GM20431 (cell line): ENCODE data around the gene P2RX6.

Source experiments
- in situ Hi-C: fragments of 300-500 bp; cut with MseI, MboI; formaldehyde crosslinking; loops from one replicate; pipeline ENCODE4 v1.15.0; 2020; ENCODE audit warnings: low sequenced_read_pairs; ENCODE audit not compliant: unreplicated experiment

P2RX6 gene

DNA sequence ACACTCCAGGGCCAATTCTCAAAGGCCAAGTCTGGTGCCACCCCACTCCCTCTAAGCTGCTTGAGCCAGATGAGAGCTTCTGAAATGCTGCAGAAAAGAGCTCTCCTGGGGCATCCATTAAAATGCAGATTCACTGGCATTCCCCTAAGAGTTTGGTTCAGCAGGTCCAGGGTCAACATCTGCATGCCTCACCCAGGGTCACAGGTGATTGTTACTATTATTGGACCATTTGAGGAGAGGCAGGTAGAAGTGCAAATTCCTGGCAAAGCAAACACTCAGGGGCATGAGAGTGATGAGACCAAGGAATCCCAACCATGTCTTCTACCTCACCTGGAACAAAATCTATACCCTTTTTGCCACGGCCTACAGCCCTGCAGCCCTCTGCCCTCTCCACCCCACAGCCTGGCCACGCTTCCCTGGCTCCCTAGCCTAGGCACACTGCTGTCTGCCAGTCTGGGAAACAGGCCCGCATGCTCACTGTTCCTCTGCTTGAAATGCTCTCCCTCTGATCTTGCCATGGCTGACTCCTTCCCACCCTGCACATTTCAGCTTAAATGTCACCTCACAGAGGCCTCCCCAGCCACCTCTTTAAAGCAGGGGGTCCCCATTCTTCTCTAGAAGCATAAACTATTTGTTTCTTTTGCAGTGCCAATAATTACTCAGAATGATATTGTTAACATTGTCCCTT, 4.4 kb upstream of the P2RX6 start:
- in situ Hi-C loops: no loop called here

DNA sequence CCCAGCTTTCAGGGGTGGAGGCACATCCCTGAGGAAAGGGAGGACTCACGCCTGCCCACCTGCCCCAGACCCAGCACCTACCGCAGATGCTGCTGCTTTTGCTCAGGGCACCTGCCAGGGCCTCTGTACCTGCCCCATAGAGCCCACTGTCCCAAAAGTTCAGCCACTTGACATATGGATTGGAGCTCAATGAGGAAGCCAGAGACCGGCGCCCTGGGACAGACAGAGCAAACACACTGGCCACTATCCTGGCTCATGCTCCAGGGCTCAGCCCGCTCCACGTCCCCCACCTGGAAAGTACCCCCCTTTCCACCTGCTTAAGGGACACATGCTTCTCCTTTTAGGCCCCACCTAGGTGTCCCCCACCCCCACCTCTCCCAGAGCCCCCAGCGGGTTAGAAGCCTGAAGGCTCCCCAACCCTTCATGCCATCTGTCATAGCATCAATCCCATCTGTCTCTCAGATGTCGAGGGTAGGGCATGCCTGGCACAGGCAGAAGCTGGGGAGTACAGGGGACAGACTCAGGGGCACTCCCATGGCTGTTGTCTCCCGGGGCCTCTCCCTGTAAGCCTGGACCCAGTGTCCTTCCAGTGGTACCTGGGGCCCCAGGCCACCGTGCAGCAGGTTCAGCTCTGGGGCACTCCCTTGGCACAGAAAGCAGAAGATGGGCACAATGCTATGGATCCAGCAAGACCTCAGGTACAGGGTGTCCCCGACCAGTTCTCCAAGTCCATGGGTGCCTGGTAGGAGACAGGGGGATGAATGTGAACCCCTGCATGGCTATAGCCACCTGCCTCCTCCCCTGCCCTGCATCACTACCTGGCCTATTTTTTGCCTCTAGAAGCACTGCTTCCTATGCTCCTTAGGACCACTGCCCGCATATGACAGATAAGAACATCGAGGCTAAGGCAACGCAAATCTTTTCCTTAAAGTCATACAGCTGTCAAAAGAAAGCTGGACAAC, 2.2 kb upstream of the P2RX6 start:
- in situ Hi-C loops: no loop called here

DNA sequence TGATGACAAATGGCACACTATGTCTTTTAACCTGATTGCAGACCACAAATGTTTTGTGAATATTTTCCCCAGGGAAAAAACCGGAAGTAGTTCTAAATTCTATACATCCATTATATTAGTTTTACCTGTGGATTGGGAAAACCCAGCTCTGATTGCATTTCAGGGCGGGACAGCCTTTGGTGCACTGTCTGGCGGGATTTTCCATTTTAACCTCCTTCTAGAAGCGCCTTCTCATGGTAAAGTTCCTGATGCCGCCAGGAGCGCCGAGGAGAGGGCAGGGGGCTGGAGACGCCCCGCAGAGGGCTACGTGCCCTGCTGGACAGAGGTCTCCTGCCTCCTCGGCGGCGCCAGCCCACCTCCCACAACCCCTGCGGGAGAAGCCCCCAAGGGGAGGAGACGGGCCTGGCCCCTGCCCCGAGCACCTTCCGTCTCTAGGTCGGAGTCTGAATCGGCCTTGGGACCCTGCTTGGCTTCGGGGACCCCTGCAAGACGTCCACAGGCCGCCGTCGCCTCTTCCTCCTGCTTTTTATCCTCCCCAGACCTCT, 1.2 kb upstream of the P2RX6 start:
- in situ Hi-C loops: no loop called here

DNA sequence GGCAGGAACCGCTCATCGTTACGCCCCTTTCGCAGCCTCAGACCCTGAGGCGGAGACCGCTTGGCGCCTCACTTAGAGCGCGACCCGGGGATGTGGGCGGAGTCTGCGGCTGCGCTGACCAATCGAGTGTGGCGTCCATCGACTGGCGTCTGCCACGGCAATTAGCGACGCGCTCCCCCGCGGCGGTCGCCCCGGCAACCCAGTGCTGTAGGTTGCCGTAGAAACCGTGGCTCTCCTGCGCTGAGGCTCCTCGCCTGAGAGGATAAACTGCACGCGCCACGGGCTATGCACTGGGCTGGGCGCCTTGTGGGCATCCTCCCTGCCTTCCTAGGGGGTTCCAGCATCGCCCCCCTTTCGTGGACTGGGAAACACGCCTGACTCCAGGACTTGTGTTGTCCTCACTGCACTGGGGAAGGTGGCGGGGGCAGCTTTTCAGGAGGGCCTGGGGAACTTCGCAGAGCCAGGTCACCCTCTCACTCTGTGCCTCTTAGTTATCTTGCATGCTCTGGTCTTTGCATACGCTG, 701 bp upstream of the P2RX6 start:
- in situ Hi-C loops: no loop called here

DNA sequence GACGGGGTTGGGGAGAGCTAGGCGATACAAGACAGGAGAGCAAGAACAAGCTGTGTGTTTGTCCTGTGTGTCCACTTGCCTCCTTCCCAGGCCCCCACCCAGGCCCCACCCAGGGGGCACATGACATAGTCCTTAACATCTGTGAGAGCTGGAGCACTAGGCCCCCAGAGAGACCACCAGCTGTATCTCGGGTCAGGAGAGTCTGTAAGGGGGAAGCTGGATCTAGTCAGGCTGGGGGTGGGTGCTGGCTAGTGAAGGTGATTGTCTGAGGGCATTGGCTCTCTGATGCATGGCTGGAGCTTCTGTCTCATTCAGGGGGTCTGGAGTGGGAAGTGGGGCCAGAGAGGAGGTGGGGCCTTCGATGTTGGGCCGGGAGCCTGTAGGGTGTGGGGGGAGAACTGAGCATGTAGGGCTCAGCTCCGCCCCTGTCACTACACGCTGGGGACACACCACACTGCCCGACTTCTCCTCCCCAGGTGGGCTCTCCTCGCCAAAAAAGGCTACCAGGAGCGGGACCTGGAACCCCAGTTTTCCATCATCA, 571 bp downstream of the P2RX6 start:
- in situ Hi-C loops: no loop called here

DNA sequence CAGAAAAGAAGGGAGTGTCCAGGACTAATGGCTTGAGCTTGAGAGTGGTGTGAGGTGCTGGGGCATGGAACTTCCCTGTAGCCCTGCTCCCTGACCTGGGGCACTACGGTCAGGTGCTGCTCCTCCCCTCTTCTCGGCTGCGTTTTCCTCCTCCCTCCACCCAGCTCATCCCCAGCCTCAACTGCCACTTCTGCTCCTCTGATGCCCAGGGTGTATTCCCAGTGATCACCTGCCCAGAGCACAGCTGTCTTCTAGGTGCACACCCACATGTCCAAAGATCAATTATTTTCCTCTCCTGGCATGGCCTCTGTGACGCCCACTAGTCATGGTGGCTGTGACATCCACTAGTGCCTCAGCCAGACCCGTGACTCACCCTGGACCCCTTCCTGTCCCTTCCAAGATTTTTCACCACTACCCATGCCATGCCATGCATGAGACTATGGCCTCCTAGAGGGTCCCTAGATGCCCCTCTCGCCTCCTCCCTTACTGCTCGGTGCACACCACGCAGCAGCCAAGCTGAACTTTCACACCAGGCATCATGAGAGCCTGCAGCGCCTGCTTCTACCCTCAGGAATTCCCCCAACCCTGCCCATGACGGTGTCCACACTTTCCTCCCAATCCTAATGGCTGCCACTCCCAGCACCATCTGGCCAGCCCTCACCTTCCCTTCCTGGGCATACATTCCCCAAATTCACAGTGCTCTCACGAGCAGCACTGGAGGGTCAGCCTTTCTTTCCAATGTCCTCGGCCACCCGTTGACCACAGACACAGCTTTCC, 1.9 kb downstream of the P2RX6 start:
- in situ Hi-C loops: no loop called here

DNA sequence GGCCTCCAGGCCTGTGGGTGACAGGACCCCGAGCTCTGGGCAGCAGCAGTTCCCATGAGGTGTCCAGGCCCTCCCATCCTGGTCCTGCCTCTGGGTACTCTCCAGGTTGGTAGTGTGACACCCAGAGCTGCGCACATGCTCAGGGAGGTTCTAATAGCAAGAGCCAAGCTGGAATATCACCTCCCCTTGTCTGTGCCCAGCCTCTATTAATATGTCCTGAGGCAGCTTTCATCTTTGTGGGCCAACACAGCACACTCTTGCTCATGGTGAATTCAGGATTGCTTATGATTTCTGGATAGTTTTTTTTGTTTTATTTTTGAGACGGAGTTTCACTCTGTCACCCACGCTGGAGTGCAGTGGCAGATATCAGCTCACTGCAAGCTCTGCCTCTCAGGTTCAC, 3.3 kb downstream of the P2RX6 start:
- in situ Hi-C loops: no loop called here

DNA sequence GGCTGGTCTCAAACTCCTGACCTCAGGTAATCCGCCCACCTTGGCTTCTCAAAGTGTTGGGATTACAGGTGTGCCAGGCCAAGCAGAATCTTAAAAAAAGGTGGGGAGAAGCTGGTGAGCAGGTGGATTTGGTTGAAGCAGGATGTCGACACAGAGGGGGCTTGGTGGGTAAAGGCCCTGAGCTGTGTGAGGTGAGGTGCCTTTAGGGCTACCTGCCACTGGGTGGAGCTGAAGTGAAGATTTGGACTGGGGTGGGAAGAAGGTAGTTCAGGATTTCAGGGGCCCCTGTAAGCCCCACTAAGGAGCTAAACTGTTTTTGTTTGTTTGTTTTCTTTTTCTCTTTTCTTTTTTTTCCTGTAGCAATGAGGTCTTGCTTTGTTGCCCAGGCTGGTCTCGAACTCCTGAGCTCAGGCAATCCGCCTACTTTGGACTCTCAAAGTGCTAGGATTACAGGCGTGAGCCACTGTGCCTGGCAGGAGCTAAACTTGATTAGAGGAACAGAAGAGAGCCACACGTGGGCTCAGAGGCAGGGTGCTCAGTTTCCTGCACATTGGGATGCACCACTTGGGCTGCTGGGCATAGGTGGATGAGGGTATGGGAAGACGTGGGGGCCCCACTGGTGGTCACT, 6.0 kb downstream of the P2RX6 start:
- in situ Hi-C loops: no loop called here

DNA sequence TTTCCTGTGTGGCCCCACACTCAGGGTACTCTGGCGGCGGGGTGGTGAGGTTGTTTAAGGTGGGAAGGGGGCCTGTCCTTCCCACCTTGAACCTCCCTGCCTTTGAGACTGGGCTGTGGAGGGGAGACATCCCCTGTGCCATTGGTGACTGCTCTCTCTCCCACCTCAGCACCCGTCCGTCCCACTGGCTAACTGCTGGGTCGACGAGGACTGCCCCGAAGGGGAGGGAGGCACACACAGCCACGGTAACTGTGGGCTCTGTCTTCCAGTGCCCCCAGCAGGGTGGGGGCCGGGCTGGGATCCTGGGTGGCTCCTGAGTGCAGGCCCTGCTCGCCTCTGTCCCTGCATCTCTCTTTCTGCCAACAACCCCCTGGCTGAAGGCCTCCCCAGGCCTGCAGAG, 7.5 kb downstream of the P2RX6 start:
- in situ Hi-C loops: no loop called here

DNA sequence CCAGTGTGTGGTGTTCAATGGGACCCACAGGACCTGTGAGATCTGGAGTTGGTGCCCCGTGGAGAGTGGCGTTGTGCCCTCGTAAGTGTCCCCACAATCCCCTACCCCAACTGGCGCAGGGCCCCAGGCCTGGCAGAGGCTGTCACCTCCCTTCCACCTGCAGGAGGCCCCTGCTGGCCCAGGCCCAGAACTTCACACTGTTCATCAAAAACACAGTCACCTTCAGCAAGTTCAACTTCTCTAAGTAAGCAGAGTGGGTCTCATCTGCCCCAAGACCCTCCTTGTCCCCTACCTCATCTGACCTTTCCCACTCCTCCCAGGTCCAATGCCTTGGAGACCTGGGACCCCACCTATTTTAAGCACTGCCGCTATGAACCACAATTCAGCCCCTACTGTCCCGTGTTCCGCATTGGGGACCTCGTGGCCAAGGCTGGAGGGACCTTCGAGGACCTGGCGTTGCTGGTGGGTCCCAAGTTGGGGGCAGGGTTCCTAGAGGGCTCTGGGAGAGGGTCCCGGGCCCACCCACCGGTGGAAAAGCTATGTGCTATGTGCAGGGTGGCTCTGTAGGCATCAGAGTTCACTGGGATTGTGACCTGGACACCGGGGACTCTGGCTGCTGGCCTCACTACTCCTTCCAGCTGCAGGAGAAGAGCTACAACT, 8.1 kb downstream of the P2RX6 start:
- in situ Hi-C loops: no loop called here

DNA sequence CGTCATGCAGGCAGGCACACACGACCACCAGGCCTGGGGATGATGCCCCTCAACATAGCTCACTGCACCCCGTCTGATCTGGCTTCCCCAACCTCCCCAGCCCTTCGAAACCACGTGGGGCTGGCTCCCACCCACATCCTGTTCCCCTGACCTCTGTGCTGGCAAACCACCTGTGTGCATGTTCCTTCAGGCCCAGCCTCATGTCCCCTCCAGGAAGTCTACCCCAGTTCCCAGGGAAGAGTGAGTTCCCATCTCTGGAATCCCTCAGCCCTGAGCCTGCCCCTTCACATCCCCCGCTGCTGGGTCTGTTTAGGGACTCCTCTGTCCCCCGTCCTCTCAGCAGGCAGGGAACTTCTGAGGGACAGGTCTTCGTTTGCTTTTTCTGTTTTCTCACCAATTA, 10.3 kb downstream of the P2RX6 start:
- in situ Hi-C loops: no loop called here

DNA sequence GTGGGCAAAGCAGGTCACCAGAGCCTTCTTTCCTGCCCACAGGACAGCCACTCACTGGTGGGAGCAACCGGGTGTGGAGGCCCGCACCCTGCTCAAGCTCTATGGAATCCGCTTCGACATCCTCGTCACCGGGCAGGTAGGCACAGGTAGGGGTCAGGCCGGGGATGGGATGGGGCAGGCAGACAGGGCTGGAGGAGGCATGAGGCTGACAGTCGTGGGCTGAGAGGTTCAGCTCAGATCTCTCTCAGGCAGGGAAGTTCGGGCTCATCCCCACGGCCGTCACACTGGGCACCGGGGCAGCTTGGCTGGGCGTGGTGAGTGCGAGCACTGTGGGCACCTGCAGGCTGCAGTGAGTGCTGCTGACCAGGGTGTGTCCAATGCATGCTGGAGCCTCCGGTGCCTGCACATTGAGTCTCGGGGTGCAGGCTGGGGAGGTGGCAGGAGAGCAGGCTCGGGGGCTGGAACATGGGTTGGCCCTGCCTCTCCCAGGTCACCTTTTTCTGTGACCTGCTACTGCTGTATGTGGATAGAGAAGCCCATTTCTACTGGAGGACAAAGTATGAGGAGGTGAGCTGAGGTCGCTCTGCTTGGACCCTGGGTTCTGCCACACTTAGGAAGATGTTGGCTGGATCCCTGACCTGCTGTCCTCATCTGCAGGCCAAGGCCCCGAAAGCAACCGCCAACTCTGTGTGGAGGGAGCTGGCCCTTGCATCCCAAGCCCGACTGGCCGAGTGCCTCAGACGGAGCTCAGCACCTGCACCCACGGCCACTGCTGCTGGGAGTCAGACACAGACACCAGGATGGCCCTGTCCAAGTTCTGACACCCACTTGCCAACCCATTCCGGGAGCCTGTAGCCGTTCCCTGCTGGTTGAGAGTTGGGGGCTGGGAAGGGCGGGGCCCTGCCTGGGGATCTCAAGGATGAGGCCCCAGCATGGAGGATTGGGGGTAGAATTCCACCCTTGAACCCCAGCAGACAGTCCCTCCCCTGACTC, 11.1 kb downstream of the P2RX6 start:
- in situ Hi-C loops: no loop called here

DNA sequence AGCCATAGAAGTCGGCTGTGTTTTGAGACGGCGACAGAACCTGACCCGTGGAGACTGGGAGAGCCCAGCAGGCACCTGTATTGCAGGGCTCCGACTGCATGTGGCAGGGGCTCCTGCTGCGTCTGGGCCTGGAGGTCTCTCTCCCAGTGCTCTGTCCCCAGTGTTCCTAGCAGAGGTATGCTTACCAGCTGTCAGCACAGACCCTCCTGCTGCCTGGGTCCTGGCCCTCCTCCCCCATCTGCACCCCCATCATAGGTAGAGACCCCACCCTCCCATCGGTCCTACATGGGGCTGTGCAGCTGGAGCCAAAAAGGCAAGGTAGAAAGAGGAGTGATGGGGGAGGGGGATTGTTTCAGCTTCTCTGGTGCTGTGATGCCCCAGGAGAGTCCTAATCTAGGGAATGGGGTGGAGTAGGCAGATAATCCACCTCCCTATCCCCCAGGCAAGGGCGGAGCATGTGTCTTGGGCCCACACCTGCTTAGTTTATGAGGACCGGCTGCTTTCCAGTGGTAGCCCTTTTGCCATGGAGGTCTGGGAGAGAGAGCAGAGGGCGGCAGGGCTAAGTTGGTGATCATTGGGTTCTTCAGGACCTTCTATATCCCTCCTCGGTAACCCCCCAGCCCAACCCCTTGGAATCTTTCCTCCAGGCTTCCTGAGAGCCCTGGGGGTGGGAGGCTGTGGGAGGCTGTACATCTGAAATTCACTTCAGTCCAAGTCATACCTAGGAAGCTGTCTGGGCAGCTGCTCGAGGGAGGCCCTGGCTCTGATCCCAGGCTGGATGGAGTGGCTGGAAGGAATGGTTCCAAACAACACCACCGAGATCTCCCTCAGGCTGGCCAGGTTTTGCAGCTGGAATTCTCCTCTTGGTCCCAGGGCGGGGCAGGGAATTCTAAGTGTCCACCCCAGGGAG, 12.1 kb downstream of the P2RX6 start:
- in situ Hi-C loops: no loop called here

DNA sequence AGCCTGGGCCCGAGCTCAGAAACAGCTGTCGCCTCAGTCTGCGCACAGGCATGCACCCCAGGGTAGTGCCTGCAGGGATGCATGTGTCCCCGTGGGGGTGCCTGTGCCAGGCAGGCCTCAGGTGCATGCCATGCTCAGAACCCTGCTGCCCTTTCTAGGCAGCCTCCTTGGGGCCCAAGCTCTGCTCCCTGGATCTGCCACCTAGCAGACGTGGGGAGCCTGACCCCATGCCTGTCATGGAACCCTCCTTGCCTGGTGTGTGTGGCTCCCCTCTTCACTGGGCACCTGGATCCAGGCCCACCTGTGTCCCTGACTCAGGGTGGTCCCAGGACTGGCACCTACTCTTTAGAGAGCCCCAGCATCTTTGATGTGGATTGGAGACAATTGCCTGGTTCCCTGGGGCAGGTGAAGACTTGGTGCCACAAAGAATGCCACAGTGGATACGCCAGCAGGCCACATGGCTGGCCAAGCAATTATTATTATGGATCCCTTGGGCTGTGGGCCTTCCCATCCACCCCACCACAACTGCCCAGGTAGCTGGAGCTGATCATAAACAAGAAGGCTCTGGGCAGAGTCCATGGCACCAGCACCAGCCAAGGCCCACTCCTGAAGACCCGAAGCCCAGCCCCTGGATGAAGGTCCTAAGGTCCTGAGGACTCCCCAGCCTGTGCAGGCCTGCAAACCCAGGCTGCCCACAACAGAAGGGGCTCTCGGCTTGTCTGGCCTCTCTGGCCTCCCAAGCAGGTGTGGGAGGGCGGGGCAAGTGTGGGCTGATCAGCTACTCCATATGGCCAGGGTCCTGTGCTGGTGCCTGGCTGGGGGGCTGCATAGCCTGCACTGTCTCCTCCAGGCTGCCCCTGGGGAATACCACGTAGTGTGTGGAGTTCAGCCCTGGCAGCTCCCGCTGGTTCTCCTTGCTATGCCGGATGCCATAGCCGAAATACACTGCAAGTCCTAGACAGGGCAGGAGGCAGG, 13.6 kb downstream of the P2RX6 start:
- in situ Hi-C loops: no loop called here

DNA sequence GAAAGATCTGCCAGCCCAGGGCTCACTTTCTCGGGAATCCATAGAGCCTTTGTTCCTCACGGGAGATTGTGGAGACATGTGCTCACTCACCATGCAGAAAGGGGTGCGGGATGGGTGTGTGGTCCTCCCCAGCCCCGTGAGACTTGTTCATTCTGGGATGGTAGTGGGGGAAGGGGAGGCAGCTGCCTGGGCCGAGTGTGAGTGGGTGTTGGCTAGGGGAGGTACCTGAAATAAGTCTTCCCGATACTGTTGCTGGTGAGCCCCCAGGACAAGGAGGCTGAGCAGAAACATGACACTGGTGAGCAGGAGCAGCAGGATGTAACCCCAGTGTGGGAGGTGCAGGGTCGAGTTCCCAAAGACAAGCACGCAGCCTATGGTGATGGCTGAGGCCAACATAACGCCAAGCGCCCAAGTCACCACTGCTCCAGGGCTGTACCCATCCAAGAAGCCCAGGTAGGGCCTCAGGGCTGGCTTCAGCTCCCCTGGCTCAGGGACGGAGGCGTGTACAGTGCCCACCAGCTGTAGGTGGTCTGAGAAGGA, 14.6 kb downstream of the P2RX6 start:
- in situ Hi-C loops: no loop called here
